SU-DHL-6 (cell line): ENCODE data around the gene EPB41L1.

Source experiments
- H2AFZ ChIP-seq: fragments of 200-600 bp; sonication (generic); 2 replicates; pipeline ENCODE4 v1.6.1; 2014; ENCODE audit warnings: low read depth, mild to moderate bottlenecking, moderate library complexity, mixed read lengths, antibody characterized with exemption, low read length; ENCODE audit not compliant: severe bottlenecking
- H3F3A ChIP-seq: fragments of 200-600 bp; shearing (Covaris generic); 2 replicates; pipeline ENCODE4 v1.6.0; 2016; ENCODE audit warnings: antibody characterized with exemption, mild to moderate bottlenecking; ENCODE audit not compliant: insufficient read depth
- H3K27ac ChIP-seq: fragments of 200-600 bp; sonication (generic); 2 replicates; pipeline ENCODE4 v1.5.1; 2016; ENCODE audit warnings: low read depth, mild to moderate bottlenecking, low read length, moderate library complexity, mixed read lengths
- H3K27me3 ChIP-seq: fragments of 200-600 bp; sonication (generic), shearing (Covaris generic); 2 replicates; pipeline ENCODE4 v1.6.0; 2014; ENCODE audit warnings: mild to moderate bottlenecking, low read length
- H3K36me3 ChIP-seq: fragments of 200-600 bp; sonication (generic); 2 replicates; pipeline ENCODE4 v1.6.1; 2014; ENCODE audit warnings: mild to moderate bottlenecking, low read length, mixed read lengths
- H3K4me2 ChIP-seq: fragments of 300-600, 200-600 bp; shearing (Covaris generic), sonication (generic); 2 replicates; pipeline ENCODE4 v1.6.0; 2014; ENCODE audit warnings: low read length, low read depth, mild to moderate bottlenecking; ENCODE audit not compliant: poor library complexity, severe bottlenecking
- H3K4me3 ChIP-seq: fragments of 200-600 bp; sonication (generic); 2 replicates; pipeline ENCODE4 v1.5.1; 2014; ENCODE audit warnings: antibody characterized with exemption, low read length, mild to moderate bottlenecking, mixed read lengths; ENCODE audit not compliant: insufficient read depth, poor library complexity, severe bottlenecking
- H3K79me2 ChIP-seq: fragments of 200-600 bp; sonication (generic); 2 replicates; pipeline ENCODE4 v1.6.1; 2014; ENCODE audit warnings: mild to moderate bottlenecking, low read length, moderate library complexity; ENCODE audit not compliant: insufficient read depth
- H3K9ac ChIP-seq: fragments of 200-600 bp; sonication (generic); 2 replicates; pipeline ENCODE4 v1.7.0; 2014; ENCODE audit warnings: mild to moderate bottlenecking, low read length
- H3K9me2 ChIP-seq: fragments of 200-600 bp; sonication (generic); replicated peaks from 2 replicates; pipeline ENCODE4 v1.6.1; 2014; ENCODE audit warnings: low read length; ENCODE audit not compliant: insufficient read depth
- H3K9me3 ChIP-seq: fragments of 200-600 bp; sonication (generic); 2 replicates; pipeline ENCODE4 v1.6.1; 2014; ENCODE audit warnings: low read length, mixed read lengths; ENCODE audit not compliant: insufficient read depth
- H4K20me1 ChIP-seq: fragments of 200-600 bp; sonication (generic); 2 replicates; pipeline ENCODE4 v1.6.1; 2014; ENCODE audit warnings: low read depth, mild to moderate bottlenecking, antibody characterized with exemption, low read length, moderate library complexity, mixed read lengths
- EZH2phosphoT487 ChIP-seq: fragments of 200-600 bp; sonication (generic), shearing (Covaris generic); conservative IDR thresholded peaks from 2 replicates; pipeline ENCODE4 v1.6.1; 2018; ENCODE audit warnings: mild to moderate bottlenecking, antibody characterized with exemption, low read length, moderate library complexity, mixed read lengths
- TF ChIP-seq, protein P1 (sequence below): fragments of 200-600 bp; sonication (generic); IDR thresholded peaks from one replicate; pipeline ENCODE4 v1.5.1; 2017; ENCODE audit warnings: antibody characterized with exemption, mild to moderate bottlenecking, low read length, moderate library complexity; ENCODE audit not compliant: insufficient read depth, poor library complexity, severe bottlenecking

EPB41L1 gene

GRCh38 chr20:36210436-36211021, 56.0 kb downstream of the EPB41L1 start:
- H2AFZ ChIP-seq, result no peak overlapping the region
- no peaks in the 10 kb centered on the region for H3K27me3 ChIP-seq
- no peak for TF ChIP-seq EZH2phosphoT487
- no peak overlapping the region for H3K4me3 ChIP-seq
- H3K9me2 ChIP-seq, result no peaks in the 10 kb centered on the region
- no peaks in the 10 kb centered on the region for H3F3A ChIP-seq
- H3K36me3 ChIP-seq, result no peaks in the 10 kb centered on the region
- H3K27ac ChIP-seq, result no peak overlapping the region
- H3K79me2 ChIP-seq, result no peaks in the 10 kb centered on the region
- no peak overlapping the region for H3K4me2 ChIP-seq
- H4K20me1 ChIP-seq, result no peaks in the 10 kb centered on the region
- no peaks in the 10 kb centered on the region for H3K9me3 ChIP-seq
- H3K9ac ChIP-seq, result no peak overlapping the region

GRCh38 chr20:36213362-36213761, 58.8 kb downstream of the EPB41L1 start:
- Histone ChIP-seq H3K4me2 (no peak overlapping the region), H3K9ac (no peak overlapping the region), H3K9me2 (no peaks in the 10 kb centered on the region), H3K4me3 (no peak overlapping the region), H3F3A (no peaks in the 10 kb centered on the region), H4K20me1 (no peaks in the 10 kb centered on the region), H3K27ac (no peak overlapping the region), H3K27me3 (no peaks in the 10 kb centered on the region), H3K36me3 (no peaks in the 10 kb centered on the region), H2AFZ (no peak overlapping the region), H3K79me2 (no peaks in the 10 kb centered on the region), H3K9me3 (no peaks in the 10 kb centered on the region)
- no peak for TF ChIP-seq EZH2phosphoT487
- TF ChIP-seq, protein P1, sequence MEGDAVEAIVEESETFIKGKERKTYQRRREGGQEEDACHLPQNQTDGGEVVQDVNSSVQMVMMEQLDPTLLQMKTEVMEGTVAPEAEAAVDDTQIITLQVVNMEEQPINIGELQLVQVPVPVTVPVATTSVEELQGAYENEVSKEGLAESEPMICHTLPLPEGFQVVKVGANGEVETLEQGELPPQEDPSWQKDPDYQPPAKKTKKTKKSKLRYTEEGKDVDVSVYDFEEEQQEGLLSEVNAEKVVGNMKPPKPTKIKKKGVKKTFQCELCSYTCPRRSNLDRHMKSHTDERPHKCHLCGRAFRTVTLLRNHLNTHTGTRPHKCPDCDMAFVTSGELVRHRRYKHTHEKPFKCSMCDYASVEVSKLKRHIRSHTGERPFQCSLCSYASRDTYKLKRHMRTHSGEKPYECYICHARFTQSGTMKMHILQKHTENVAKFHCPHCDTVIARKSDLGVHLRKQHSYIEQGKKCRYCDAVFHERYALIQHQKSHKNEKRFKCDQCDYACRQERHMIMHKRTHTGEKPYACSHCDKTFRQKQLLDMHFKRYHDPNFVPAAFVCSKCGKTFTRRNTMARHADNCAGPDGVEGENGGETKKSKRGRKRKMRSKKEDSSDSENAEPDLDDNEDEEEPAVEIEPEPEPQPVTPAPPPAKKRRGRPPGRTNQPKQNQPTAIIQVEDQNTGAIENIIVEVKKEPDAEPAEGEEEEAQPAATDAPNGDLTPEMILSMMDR, result no peak

- Histone ChIP-seq H3F3A (no peaks in the 10 kb centered on the region), H3K4me2 (no peak overlapping the region), H3K27me3 (no peaks in the 10 kb centered on the region), H4K20me1 (no peaks in the 10 kb centered on the region), H3K4me3 (no peak overlapping the region), H3K79me2 (no peaks in the 10 kb centered on the region), H3K27ac (no peak overlapping the region), H3K9me2 (no peaks in the 10 kb centered on the region), H3K9me3 (no peaks in the 10 kb centered on the region), H2AFZ (no peak overlapping the region), H3K9ac (no peak overlapping the region), H3K36me3 (no peaks in the 10 kb centered on the region)
- no peak for TF ChIP-seq EZH2phosphoT487
- TF ChIP-seq, protein P1, result peak; percentile 57
Observed at GRCh38 chr20:36214684-36215256, 60.2 kb downstream of the EPB41L1 start.

DNA sequence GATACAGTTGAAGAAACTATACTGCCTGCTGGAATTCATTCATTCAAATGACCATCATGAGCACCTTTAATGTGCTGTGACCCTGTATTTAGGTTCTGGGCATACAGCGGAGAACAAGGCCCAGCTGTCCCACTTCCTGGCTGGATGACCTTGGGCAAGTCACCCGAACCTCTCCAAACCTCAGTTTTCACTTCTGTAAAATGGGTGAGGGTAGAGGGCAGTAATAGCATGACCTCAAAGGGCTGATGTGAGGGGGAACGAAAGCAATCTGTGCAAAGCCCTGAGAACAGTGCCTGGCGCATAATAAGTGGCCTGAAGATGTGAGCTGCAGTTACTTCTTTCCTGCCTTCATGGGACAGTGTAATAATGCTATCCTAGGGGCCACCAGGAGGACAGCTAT, 61.2 kb downstream of the EPB41L1 start:
- Histone ChIP-seq H3K79me2 (no peaks in the 10 kb centered on the region), H4K20me1 (no peaks in the 10 kb centered on the region), H3F3A (no peaks in the 10 kb centered on the region), H3K36me3 (no peaks in the 10 kb centered on the region), H3K27me3 (no peaks in the 10 kb centered on the region), H3K9ac (no peak overlapping the region), H2AFZ (no peak overlapping the region), H3K9me3 (no peaks in the 10 kb centered on the region), H3K4me3 (no peak overlapping the region), H3K27ac (no peak overlapping the region), H3K9me2 (no peaks in the 10 kb centered on the region), H3K4me2 (no peak overlapping the region)
- TF ChIP-seq, protein P1, result no peak
- no peak for TF ChIP-seq EZH2phosphoT487
